GM10266 (cell line): ENCODE data around the gene SMG1.
"Not testable (repeated sequence)": the region's sequence is repeated elsewhere in the genome, so short reads cannot be mapped to it uniquely, and the experiment has no call there.

Experiments
- DNase-seq: peaks from one replicate; pipeline ENCODE4 v3.0.0; 2012; ENCODE audit errors: extremely low spot score
- TF ChIP-seq, protein P1 (sequence below): IDR thresholded peaks from 2 replicates; pipeline ENCODE4 v1.5.1; 2012; ENCODE audit warnings: mild to moderate bottlenecking, low read depth; ENCODE audit not compliant: control insufficient read depth, insufficient read depth; ENCODE audit errors: missing control alignments

Gene SMG1

DNA sequence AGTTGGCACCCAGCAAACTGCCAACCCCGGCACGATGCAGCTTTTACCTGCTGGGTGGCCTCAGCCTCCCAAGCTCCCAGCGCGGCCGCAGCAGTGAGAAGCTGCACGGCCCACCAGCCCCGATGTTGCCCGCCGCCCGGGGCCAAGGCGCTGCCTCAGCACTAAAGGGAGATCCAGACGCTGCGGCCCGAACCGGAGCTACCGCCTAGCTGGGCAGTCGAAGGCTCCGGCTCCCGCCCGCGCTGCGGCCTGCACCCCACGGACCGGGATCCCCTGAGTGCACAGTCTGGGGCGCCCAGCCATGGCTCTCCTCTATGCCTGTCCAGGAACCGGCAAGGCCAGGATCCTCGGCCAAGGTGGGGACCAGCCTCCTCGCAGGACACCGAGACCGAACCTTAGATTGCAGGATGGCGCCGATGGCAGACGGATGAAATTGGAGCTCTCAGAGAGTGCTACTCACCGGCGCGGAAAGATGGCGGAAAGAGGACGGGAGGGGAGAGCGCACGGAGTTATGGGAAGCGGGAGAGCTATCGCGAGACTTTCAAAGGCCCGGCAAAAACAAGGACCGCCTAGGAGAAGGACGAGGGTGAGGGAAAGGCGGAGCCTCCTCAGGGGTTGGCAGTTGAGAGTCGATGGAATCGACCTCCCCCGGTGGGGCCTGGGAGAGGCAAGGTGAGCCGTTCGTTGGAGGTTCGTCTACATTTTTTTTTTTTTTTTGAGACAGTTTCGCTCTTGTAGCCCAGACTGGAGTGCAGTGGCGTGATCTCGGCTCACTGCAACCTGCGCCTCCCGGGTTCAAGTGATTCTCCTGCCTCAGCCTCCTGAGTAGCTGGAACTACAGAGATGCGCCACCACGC, 136.1 kb downstream of the SMG1 start, which contains the start of gene RPS15A:
Gene RPS15A (minus strand): TSS at position 485 of the 857 bp plus-strand sequence. CDS start 1,221 bp downstream, outside the sequence.
- TF ChIP-seq, protein P1, sequence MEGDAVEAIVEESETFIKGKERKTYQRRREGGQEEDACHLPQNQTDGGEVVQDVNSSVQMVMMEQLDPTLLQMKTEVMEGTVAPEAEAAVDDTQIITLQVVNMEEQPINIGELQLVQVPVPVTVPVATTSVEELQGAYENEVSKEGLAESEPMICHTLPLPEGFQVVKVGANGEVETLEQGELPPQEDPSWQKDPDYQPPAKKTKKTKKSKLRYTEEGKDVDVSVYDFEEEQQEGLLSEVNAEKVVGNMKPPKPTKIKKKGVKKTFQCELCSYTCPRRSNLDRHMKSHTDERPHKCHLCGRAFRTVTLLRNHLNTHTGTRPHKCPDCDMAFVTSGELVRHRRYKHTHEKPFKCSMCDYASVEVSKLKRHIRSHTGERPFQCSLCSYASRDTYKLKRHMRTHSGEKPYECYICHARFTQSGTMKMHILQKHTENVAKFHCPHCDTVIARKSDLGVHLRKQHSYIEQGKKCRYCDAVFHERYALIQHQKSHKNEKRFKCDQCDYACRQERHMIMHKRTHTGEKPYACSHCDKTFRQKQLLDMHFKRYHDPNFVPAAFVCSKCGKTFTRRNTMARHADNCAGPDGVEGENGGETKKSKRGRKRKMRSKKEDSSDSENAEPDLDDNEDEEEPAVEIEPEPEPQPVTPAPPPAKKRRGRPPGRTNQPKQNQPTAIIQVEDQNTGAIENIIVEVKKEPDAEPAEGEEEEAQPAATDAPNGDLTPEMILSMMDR, result no peak
- peak; percentile 94 for DNase-seq

DNA sequence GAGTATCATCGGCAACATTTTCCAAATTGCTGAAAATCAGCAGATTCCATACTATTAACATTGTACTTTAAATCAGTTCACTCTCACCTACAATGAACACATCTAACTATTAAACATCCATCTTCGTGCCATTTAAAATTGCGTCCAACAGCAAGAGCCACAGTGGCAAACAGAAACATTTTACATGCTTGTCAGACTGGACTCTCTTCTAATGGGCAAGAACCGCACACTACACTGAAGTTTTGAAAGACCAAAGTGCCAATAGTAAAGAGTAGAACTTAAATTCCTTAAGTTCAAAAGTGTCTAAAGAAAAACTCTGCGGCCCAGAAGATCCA, 136.7 kb downstream of the SMG1 start:
- no peak for DNase-seq
- TF ChIP-seq, protein P1, result no peak

DNA sequence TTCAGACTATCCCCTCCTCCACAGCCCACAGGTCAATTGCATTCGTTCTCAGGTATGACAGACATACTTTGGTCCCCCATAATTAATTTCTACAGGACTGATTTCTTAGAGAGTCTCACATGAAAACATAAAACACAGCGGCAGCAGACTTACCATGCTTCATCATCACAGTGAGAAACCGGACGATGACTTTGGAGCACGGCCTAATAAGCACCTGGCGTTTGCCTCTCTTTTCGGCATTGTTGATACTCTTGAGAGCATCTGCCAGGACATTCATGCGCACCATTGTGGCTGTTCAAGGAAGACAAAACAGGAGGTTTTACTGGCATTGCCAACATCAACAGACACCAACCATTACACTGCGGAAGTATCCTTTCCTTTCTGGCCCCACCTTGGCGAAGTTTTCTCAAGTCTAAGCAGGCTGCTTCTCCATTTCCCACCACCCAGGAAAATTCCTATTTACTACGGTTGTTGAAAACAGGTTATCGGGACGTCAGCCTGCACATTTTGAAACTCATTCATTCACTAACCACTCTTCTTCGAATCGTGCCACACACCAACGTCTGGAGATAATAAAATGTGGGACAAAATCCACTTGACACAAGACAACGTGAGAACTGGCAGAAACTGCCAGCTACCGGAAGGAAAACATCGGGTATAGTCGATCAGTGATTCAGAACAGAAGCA, 137.2 kb downstream of the SMG1 start:
- DNase-seq, result no peak
- TF ChIP-seq, protein P1, result no peak

DNA sequence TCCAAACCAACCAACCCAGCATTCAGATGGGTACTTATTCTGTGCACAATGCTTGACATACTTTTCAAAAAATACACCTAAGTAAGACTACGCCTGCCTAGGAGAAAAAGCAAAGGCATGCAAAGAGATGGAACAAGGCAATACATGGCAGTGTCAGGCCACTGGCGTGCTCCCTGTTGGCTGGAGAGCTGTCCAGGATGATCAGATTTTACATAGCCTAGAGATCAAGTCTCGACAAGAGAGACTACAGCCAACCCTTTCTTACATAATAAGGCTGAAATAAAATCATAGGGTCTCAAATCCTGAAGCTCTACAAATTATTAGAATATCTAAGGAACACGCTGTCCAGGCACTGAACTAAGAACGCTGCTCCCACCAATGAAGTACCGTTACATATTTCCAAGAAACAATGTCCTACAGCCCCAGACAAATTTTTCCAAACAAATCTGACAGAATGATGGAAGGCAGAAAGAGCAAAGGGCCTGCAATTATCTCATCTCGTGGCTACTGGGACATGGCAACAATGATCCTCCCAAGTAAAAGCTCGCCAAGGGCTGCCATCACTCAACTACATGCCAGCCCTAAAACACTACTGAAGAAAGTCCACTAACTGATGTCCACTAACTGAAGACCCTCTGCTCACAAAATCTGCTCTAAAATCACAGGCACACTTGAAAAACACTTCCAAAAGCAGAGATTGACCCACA, 141.1 kb downstream of the SMG1 start:
- DNase-seq, result no peak
- TF ChIP-seq, protein P1, result no peak

DNA sequence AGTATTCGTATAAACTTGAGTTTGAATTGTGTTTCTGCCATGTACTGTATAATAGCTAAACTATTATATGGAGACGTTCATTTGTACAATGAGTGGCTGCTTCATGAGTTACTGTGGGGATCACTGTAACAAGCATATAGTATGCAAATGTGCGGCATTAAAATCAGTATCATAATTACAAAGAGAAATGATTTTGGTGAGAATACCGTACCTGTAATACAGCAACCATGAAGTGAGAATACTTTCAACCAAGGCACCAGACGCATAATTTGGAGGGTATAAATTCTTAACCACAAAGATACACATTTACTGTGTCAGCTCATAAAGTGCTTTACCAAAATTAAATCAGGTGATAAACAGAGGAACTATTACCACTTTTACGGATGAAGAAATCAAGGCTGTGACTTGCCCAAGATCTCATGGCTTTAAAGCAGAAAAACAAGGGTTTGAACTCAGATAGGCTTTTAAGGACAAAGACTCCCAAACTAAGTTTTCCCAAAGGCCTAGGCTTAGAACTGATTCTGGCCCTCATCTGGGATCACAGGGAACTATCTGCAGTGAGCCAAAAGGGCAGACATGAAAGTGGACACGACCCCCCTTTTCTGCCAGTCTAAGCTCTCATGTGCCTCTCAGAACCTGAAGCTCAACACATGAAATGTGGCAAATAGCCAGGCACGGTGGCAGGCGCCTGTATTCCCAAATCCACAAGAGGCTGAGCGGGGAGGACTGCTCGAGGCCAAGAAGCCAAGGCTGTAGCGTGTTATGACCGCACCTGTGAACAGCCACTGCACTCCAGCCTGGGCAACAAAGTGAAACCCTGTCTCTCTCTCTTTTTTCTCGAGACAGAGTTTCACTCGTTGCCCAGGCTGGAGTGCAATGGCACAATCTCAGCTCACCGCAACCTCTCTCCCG, 142.5 kb downstream of the SMG1 start:
- no peak for DNase-seq
- TF ChIP-seq, protein P1, result no peak

DNA sequence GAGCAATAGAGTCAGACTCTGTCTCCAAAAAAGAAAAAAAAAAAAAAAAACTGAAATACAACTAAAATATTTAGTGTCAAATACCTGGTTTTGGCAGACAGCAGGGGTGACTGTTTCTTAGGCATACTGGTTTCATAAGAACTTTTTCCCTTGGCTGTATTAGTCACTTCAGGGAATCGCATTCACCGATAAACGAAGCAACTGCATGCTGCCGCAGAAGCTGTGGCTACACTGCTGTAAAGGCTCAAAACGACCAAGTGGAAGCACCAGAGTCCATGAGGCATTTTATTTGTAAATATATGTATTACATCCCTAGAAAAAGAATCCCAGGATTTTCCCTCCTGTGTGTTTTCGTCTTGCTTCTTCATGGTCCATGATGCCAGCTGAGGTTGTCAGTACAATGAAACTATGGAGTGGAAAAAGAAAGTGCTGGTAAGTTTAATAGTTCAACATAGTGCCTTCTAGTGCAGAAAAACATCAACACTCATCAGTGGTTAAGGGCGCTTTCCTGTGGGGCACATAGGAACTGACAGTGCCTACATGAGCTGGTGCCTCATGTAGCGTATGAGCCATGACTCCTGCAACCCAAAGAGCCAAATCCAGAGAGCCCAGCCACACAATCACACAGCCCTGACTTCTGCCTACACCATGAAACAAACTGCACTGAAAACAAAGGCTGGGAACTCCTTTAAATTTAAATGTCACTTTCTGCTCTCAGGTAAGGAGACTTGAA, 143.3 kb downstream of the SMG1 start:
- TF ChIP-seq, protein P1, result no peak
- no peak for DNase-seq

DNA sequence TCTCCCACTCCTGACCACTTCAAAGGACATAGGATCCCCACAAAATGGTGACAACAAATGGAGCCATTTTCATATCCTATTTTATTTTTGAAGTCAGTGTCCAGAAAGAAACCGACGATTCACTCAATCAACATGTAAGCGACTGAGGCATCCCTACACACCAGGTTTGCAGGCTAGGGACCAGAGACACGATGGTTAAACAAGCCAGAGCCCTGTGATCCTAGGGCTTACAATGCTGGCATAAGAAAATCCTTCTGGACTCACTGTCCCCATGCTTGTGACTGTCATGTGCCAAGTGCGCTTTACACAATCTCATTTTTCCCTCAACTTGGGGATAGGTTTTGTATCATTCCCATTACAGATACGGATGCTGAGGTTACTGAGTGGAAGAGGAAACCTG, 145.0 kb downstream of the SMG1 start:
- not testable (repeated sequence) for DNase-seq

DNA sequence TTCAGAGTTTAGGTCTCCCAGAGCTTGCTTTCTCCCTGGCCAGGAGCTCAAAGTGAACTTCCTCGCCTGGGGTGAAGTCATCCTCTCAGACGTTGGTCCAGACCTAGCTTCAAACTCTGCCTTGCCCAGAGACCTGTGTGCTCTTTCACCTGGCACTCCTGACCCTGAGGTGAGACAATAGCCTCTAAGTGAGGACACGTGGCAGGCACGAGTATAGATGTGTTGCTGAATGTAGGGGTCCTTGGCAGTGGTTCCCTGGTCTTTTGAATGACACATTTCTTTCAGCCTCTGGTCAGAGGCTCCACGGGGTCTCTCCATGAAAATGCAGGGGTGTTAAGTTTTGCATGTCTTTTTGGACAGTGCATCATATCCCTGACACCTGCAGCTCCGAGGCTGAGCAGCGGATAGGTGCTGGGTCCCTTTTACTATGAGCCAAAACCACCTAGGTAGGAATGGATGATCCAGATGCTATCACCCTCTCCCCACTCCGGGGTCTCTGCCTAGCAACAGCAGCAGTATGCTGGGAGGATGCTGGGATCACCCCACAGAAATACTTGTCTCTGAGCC, 145.7 kb downstream of the SMG1 start:
- DNase-seq, result not testable (repeated sequence)

DNA sequence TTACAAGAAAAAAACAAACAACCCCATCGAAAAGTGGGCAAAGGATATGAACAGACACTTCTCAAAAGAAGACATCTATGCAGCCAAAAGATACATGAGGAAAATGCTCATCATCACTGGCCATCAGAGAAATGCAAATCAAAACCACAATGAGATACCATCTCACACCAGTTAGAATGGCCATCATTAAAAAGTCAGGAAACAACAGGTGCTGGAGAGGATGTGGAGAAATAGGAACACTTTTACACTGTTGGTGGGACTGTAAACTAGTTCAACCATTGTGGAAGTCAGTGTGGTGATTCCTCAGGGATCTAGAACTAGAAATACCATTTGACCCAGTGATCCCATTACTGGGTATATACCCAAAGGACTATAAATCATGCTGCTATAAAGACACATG, 148.5 kb downstream of the SMG1 start:
- not testable (repeated sequence) for DNase-seq

DNA sequence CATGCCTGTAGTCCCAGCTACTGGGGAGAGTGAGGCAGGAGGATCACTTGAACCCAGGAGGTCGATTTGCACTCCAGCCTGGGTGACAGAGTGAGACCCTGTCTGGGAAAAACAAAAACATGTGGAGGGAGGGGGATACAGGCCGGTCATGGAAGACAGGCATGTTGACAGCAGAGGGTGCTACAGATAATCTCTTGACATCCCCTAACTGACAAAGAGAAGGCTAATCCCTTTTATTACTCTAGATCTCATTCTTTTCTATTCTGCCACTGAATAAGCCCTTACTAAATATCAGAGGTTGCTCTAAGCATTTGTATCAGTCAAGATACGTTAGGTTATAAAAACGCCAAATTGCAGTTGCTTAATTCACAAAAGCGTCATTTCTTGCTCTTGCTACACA, 149.9 kb downstream of the SMG1 start:
- DNase-seq, result not testable (repeated sequence)

DNA sequence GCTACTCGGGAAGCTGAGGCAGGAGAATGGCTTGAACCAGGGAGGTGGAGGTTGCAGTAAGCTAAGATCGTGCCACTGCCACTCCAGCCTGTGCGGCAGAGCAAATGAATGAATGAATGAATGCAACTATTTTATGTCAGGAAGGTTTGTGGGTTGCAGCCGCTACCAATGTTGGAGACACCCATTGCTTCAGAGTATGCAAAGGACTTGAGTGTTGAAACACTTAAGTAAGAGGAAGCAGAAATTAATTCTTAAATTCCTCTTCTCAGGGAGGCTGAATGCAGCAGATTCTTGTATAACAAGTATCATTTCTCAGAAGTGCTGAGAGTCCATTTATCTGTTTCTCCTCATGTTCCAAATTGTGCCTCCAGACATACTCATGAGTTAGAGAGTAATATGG, 151.6 kb downstream of the SMG1 start:
- DNase-seq, result not testable (repeated sequence)
